DND-41 (cell line): ENCODE measurements around the gene RGS17.

ENCODE experiments used
- ATAC-seq: fragments of 200-7000 bp; cut with Tn5 transposase; 3 replicates; pipeline ENCODE4 v1.9.1; 2021; ENCODE audit warnings: low read depth; ENCODE audit not compliant: insufficient read depth
- DNase-seq: peaks from one replicate; pipeline ENCODE4 v3.0.0-alpha.2; 2020
- H2AFZ ChIP-seq: 2 replicates; pipeline ENCODE4 v1.6.0; 2012; ENCODE audit warnings: low read depth, low read length
- H3K27ac ChIP-seq: 2 replicates; pipeline ENCODE4 v1.5.1; 2012; ENCODE audit warnings: low read length, inconsistent platforms
- H3K27me3 ChIP-seq: fragments of 200-600 bp; sonication (generic); 2 replicates; pipeline ENCODE4 v1.6.0; 2012; ENCODE audit warnings: low read length, mild to moderate bottlenecking, inconsistent platforms; ENCODE audit not compliant: insufficient read depth, poor library complexity
- H3K36me3 ChIP-seq: 2 replicates; pipeline ENCODE4 v1.5.1; 2012; ENCODE audit warnings: low read length, inconsistent platforms; ENCODE audit not compliant: insufficient read depth
- H3K4me1 ChIP-seq: 2 replicates; pipeline ENCODE4 v1.5.1; 2012; ENCODE audit warnings: mild to moderate bottlenecking, low read length; ENCODE audit not compliant: insufficient read depth
- H3K4me2 ChIP-seq: 2 replicates; pipeline ENCODE4 v1.6.0; 2012; ENCODE audit warnings: mild to moderate bottlenecking, moderate library complexity, low read length, inconsistent platforms; ENCODE audit not compliant: insufficient read depth
- H3K4me3 ChIP-seq, 2 experiments: fragments of 200-600 bp in 1 of 2; shearing (Covaris generic) in 1 of 2; 2 replicates each; pipeline ENCODE4 v1.5.1; 2012 to 2016; ENCODE audit warnings: inconsistent platforms in 2 of 2, low read length in 2 of 2, mild to moderate bottlenecking in 2 of 2, low read depth in 1 of 2, moderate library complexity in 1 of 2
- H3K79me2 ChIP-seq: 2 replicates; pipeline ENCODE4 v1.6.0; 2012; ENCODE audit warnings: low read length, inconsistent platforms; ENCODE audit not compliant: insufficient read depth
- H3K9ac ChIP-seq: 2 replicates; pipeline ENCODE4 v1.6.0; 2012; ENCODE audit warnings: low read depth, mild to moderate bottlenecking, inconsistent platforms, low read length, moderate library complexity
- H3K9me3 ChIP-seq: 2 replicates; pipeline ENCODE4 v1.5.1; 2012; ENCODE audit warnings: low read length, moderate library complexity, mild to moderate bottlenecking, inconsistent platforms; ENCODE audit not compliant: insufficient read depth, severe bottlenecking
- H4K20me1 ChIP-seq: 2 replicates; pipeline ENCODE4 v1.6.0; 2012; ENCODE audit warnings: low read length; ENCODE audit not compliant: insufficient read depth
- CTCF ChIP-seq: IDR thresholded peaks from 2 replicates; pipeline ENCODE4 v1.5.1; 2012; ENCODE audit warnings: borderline replicate concordance, low read length, moderate library complexity, mild to moderate bottlenecking; ENCODE audit not compliant: poor library complexity, severe bottlenecking; ENCODE audit errors: extremely low read depth
- EZH2 ChIP-seq: IDR thresholded peaks from 3 replicates; pipeline ENCODE4 v1.6.1; 2012; ENCODE audit warnings: borderline replicate concordance, low read depth, mild to moderate bottlenecking, moderate library complexity, low read length, inconsistent platforms; ENCODE audit not compliant: severe bottlenecking

Gene RGS17

GRCh38 chr6:153056308-153056707 lies 74.8 kb downstream of the RGS17 start:
- no peaks in the 10 kb centered on the region for H3K79me2 ChIP-seq
- no peak for DNase-seq
- H3K9ac ChIP-seq = no peak overlapping the region
- no peak for ATAC-seq
- no peak overlapping the region for H3K27ac ChIP-seq
- no peaks in the 10 kb centered on the region for H3K27me3 ChIP-seq
- no peaks in the 10 kb centered on the region for H3K9me3 ChIP-seq
- H3K4me3 ChIP-seq = no peak overlapping the region
- H2AFZ ChIP-seq = no peak overlapping the region
- no peaks in the 10 kb centered on the region for H3K36me3 ChIP-seq
- TF ChIP-seq CTCF = no peak
- TF ChIP-seq EZH2 = no peak
- H3K4me1 ChIP-seq = no peaks in the 10 kb centered on the region
- no peak overlapping the region for H3K4me2 ChIP-seq
- H4K20me1 ChIP-seq = no peaks in the 10 kb centered on the region

- Histone ChIP-seq H3K4me2 (no peak overlapping the region), H4K20me1 (no peaks in the 10 kb centered on the region), H3K27ac (no peak overlapping the region), H3K79me2 (no peaks in the 10 kb centered on the region), H3K36me3 (no peaks in the 10 kb centered on the region), H3K9ac (no peak overlapping the region), H2AFZ (no peak overlapping the region), H3K27me3 (no peaks in the 10 kb centered on the region), H3K4me1 (no peaks in the 10 kb centered on the region), H3K4me3 (no peak overlapping the region), H3K9me3 (no peaks in the 10 kb centered on the region)
- DNase-seq = no peak
- no peak for ATAC-seq
- no peak for TF ChIP-seq EZH2
- no peak for TF ChIP-seq CTCF
Observed at GRCh38 chr6:153051801-153052200, 79.3 kb downstream of the RGS17 start.

DNA sequence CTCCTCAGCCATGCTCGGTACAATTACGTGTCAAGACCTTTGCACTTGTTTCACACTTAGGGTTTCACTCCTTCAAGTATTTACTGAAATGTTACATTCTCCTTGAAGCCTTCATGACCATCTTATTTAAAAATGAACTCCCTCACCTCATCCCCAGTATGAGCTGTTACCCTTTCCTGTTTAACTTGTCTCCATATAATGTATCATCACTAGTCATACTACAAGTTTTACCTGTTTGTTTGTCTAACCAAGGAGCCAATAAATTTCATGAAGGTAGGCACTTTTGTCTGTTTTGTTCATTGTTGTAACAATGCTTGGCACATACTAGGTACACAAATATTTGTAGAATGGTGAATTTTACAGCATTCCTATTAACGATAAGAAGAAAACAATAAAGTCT lies 82.5 kb downstream of the RGS17 start:
- no peak for ATAC-seq
- Histone ChIP-seq H3K4me3 (no peak overlapping the region), H3K79me2 (no peaks in the 10 kb centered on the region)

More for the DNA sequence above, 82.5 kb downstream of the RGS17 start:
- no peaks in the 10 kb centered on the region for H3K36me3 ChIP-seq
- no peaks in the 10 kb centered on the region for H3K27me3 ChIP-seq
- H3K9ac ChIP-seq = no peak overlapping the region
- H3K4me2 ChIP-seq = no peak overlapping the region
- no peak for DNase-seq
- no peak for TF ChIP-seq CTCF
- no peak for TF ChIP-seq EZH2
- H3K4me1 ChIP-seq = no peaks in the 10 kb centered on the region
- H3K9me3 ChIP-seq = no peaks in the 10 kb centered on the region
- no peak overlapping the region for H3K27ac ChIP-seq
- no peaks in the 10 kb centered on the region for H4K20me1 ChIP-seq
- no peak overlapping the region for H2AFZ ChIP-seq
